ENCODE measurements around the gene BAG3. TPM values are rescaled to one million over a fixed set of nuclear protein-coding genes. Genes with fewer than 3 reads are reported as not detected.

The BAG3 gene
- total RNA-seq, 1 experiment from 2014 or later = 57.0 TPM

DNA sequence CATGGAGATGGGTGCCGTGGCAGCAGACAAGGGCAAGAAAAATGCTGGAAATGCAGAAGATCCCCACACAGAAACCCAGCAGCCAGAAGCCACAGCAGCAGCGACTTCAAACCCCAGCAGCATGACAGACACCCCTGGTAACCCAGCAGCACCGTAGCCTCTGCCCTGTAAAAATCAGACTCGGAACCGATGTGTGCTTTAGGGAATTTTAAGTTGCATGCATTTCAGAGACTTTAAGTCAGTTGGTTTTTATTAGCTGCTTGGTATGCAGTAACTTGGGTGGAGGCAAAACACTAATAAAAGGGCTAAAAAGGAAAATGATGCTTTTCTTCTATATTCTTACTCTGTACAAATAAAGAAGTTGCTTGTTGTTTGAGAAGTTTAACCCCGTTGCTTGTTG is 25.9 kb downstream of the BAG3 start:
- H3K4me2 ChIP-seq (ENCODE audit: low read length) = no peak overlapping the region
- DNase-seq (ENCODE audit: low read depth, low spot score) (no peak), ATAC-seq (no peak)
- no peaks in the 10 kb centered on the region for H3K9me3 ChIP-seq (ENCODE audit: control insufficient read depth in 1 of 2, insufficient read depth in 1 of 2, low read depth in 1 of 2, low read length in 2 of 2)
- H4K20me1 ChIP-seq (ENCODE audit: insufficient read depth) = no peaks in the 10 kb centered on the region
- TF ChIP-seq ELF1 (IDR thresholded peaks at IDR 0.05; ENCODE audit: borderline replicate concordance, low read depth) (no peak), TCF7L2 (IDR thresholded peaks at IDR 0.05; ENCODE audit: borderline replicate concordance, extremely low read depth, insufficient read depth, insufficient read length) (no peak), FOSL1 (IDR thresholded peaks at IDR 0.05; ENCODE audit: low read depth) (no peak), ZFX (IDR thresholded peaks at IDR 0.05) (no peak), POLR2A (IDR thresholded peaks at IDR 0.05; ENCODE audit: borderline replicate concordance, extremely low read depth, insufficient read depth, insufficient read length) (no peak)
- ChIA-PET RAD21 (ENCODE audit: low non-redundant PET in 1 of 2, low total read pairs in 2 of 2, uncharacterized antibody in 2 of 2, unreplicated experiment in 2 of 2) (no interaction called here), POLR2A (no interaction called here), CTCF (no interaction called here)
- peaks cover 40 to 42% of the 10 kb centered on the region in 2 experiments for H3K36me3 ChIP-seq (ENCODE audit: control insufficient read depth in 1 of 2, insufficient read depth in 2 of 2, low read length in 2 of 2)
- peaks cover 35 to 50% of the 10 kb centered on the region in 2 experiments for H3K4me1 ChIP-seq (ENCODE audit: control insufficient read depth in 1 of 2, insufficient read depth in 2 of 2, low read length in 2 of 2)
- no peaks in the 10 kb centered on the region for H3K9me2 ChIP-seq (ENCODE audit: insufficient read depth)
- intact Hi-C loops (cut with micrococcal nuclease) = no loop called here
- peaks cover 11% of the 10 kb centered on the region; the same call in 1 of the 2 replicates for H3K79me2 ChIP-seq (ENCODE audit: insufficient read depth, low read length)
- no peaks in the 10 kb centered on the region for H3K27me3 ChIP-seq (ENCODE audit: insufficient read depth, low read length)
- no peak overlapping the region for H3K4me3 ChIP-seq (replicated peaks in 1 of 2; ENCODE audit: low read depth in 1 of 2, low read length in 2 of 2)
- H3K27ac ChIP-seq (ENCODE audit: low read depth, low read length) = no peak overlapping the region
- no peak overlapping the region for H2AFZ ChIP-seq (ENCODE audit: low read depth, low read length, poor library complexity, severe bottlenecking)
- no peak overlapping the region for H3K9ac ChIP-seq (ENCODE audit: low read length)
- BruUV-seq (replicated peaks) = TSS peak; percentile 36

DNA sequence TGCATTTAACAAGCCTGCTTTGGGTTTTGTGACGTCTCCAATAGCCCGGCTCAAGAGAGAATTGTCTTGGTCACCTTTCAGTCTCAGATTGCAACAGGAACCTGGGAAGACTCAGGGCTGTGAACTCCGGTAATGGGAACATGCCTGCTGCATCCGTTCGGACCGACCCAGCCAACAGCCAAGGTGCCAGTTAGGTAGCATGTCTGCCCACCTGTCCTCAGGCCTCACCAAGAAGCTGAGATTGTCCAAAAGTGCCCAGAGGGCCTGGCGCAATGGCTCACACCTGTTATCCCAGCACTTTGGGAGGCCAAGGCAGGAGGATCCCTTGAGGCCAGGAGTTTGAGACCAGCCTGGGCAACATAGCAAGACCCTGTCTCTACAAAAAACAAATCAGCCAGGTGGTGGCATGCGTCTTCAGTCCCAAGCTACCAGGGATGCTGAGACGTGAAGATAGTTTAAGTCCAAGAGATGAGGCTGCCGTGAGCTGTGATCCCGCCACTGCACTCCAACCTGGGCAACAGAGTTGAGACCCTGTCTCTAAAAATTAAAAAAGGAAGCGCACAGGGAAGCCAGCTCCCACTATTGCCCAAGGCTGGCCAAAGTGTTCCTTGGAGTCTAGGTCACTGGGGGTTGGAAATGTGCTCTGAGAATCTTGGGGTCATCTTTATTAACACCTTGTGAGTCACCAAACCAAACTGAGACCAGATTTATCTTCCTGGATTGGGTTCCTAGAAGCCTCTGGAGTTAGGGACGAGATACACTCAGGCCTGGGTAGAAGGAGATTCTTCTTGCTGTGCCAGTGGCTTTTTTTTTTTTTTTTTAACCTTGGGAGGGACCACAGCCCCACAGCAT is 26.9 kb downstream of the BAG3 start:
- DNase-seq (ENCODE audit: low read depth, low spot score) = no peak
- Histone ChIP-seq H3K27ac (ENCODE audit: low read depth, low read length) (no peak overlapping the region), H3K4me1 (ENCODE audit: control insufficient read depth in 1 of 2, insufficient read depth in 2 of 2, low read length in 2 of 2) (peaks cover 41 to 56% of the 10 kb centered on the region in 2 experiments), H3K4me2 (ENCODE audit: low read length) (0 out of 2 replicates have a peak overlapping the region, but pooled peaks have one; percentile 13), H3K9me3 (ENCODE audit: control insufficient read depth in 1 of 2, insufficient read depth in 1 of 2, low read depth in 1 of 2, low read length in 2 of 2) (no peaks in the 10 kb centered on the region), H3K36me3 (ENCODE audit: control insufficient read depth in 1 of 2, insufficient read depth in 2 of 2, low read length in 2 of 2) (peaks cover 32 to 33% of the 10 kb centered on the region in 2 experiments), H4K20me1 (ENCODE audit: insufficient read depth) (no peaks in the 10 kb centered on the region), H3K4me3 (replicated peaks in 1 of 2; ENCODE audit: low read depth in 1 of 2, low read length in 2 of 2) (no peak overlapping the region), H2AFZ (ENCODE audit: low read depth, low read length, poor library complexity, severe bottlenecking) (no peak overlapping the region), H3K9me2 (ENCODE audit: insufficient read depth) (no peaks in the 10 kb centered on the region), H3K27me3 (ENCODE audit: insufficient read depth, low read length) (no peaks in the 10 kb centered on the region), H3K79me2 (ENCODE audit: insufficient read depth, low read length) (peaks cover 4% of the 10 kb centered on the region; the same call in 1 of the 2 replicates), H3K9ac (ENCODE audit: low read length) (no peak overlapping the region)
- BruUV-seq (replicated peaks) = no TSS peak
- intact Hi-C loops (cut with micrococcal nuclease) = no loop called here
- ChIA-PET RAD21 (ENCODE audit: low non-redundant PET in 1 of 2, low total read pairs in 2 of 2, uncharacterized antibody in 2 of 2, unreplicated experiment in 2 of 2) (interaction anchor here in 1 of 2 experiments (0.7 kb wide), 1 partner anchor 27 kb away, joined by 8 read pairs; the partner anchor contains the start of gene BAG3), CTCF (no interaction called here), POLR2A (interaction anchor here (0.5 kb wide), 1 partner anchor 39 kb away, joined by 3 read pairs; no protein-coding TSS in a partner anchor)
- no peak for ATAC-seq
- no peak for TF ChIP-seq ZNF274 (IDR thresholded peaks at IDR 0.05; ENCODE audit: low read depth, low read length)
- no peak for TF ChIP-seq SRF (IDR thresholded peaks at IDR 0.05; ENCODE audit: low read depth)
- no peak for TF ChIP-seq TCF7L2 (IDR thresholded peaks at IDR 0.05; ENCODE audit: borderline replicate concordance, extremely low read depth, insufficient read depth, insufficient read length)
- no peak for TF ChIP-seq CBX3 (IDR thresholded peaks at IDR 0.05; ENCODE audit: low read depth)
- TF ChIP-seq ZBTB33 (IDR thresholded peaks at IDR 0.05; ENCODE audit: extremely low read depth, insufficient replicate concordance, low read length) = no peak
- TF ChIP-seq SIN3A (IDR thresholded peaks at IDR 0.05; ENCODE audit: low read depth) = no peak
- TF ChIP-seq YY1 (IDR thresholded peaks at IDR 0.05; ENCODE audit: extremely low read depth, insufficient replicate concordance, low read depth, low read length) = no peak
- TF ChIP-seq, protein P1, sequence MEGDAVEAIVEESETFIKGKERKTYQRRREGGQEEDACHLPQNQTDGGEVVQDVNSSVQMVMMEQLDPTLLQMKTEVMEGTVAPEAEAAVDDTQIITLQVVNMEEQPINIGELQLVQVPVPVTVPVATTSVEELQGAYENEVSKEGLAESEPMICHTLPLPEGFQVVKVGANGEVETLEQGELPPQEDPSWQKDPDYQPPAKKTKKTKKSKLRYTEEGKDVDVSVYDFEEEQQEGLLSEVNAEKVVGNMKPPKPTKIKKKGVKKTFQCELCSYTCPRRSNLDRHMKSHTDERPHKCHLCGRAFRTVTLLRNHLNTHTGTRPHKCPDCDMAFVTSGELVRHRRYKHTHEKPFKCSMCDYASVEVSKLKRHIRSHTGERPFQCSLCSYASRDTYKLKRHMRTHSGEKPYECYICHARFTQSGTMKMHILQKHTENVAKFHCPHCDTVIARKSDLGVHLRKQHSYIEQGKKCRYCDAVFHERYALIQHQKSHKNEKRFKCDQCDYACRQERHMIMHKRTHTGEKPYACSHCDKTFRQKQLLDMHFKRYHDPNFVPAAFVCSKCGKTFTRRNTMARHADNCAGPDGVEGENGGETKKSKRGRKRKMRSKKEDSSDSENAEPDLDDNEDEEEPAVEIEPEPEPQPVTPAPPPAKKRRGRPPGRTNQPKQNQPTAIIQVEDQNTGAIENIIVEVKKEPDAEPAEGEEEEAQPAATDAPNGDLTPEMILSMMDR (IDR thresholded peaks at IDR 0.05 in 2 of 3, conservative IDR thresholded peaks at IDR 0.05 in 1 of 3; ENCODE audit: borderline replicate concordance in 1 of 3, insufficient read depth in 1 of 3, low read depth in 2 of 3, low read length in 2 of 3) = no peak
- no peak for TF ChIP-seq EZH2 (IDR thresholded peaks at IDR 0.05)
- TF ChIP-seq CEBPB (IDR thresholded peaks at IDR 0.05; ENCODE audit: low read depth) = no peak
- no peak for TF ChIP-seq SP1 (IDR thresholded peaks at IDR 0.05; ENCODE audit: low read depth)
- TF ChIP-seq POLR2AphosphoS5 (IDR thresholded peaks at IDR 0.05; ENCODE audit: low read depth, low read length) = no peak; the same call in 1 of the 2 replicates
